HEK293 (cell line): ENCODE data around the gene CACHD1.

Experiments
- BCL11A ChIP-seq: fragments of 450-650 bp; formaldehyde crosslinking; IDR thresholded peaks from 2 replicates; pipeline ENCODE4 v1.5.1; 2016; ENCODE audit warnings: low read depth, missing biosample characterization, missing genetic modification characterization
- EGR2 ChIP-seq: fragments of 450-650 bp; formaldehyde crosslinking; IDR thresholded peaks from 2 replicates; pipeline ENCODE4 v1.5.1; 2016; ENCODE audit warnings: low read depth, missing biosample characterization, missing genetic modification characterization
- FEZF1 ChIP-seq: fragments of 450-650 bp; formaldehyde crosslinking; IDR thresholded peaks from 2 replicates; pipeline ENCODE4 v1.5.1; 2016; ENCODE audit warnings: missing biosample characterization, missing genetic modification characterization
- HIC1 ChIP-seq: fragments of 450-650 bp; formaldehyde crosslinking; IDR thresholded peaks from 2 replicates; pipeline ENCODE4 v1.5.1; 2016; ENCODE audit warnings: missing biosample characterization, missing genetic modification characterization
- MZF1 ChIP-seq: fragments of 450-650 bp; formaldehyde crosslinking; IDR thresholded peaks from 2 replicates; pipeline ENCODE4 v1.5.1; 2017; ENCODE audit warnings: missing biosample characterization, missing genetic modification characterization, borderline replicate concordance
- OSR2 ChIP-seq: fragments of 450-650 bp; formaldehyde crosslinking; IDR thresholded peaks from 2 replicates; pipeline ENCODE4 v1.5.1; 2016; ENCODE audit warnings: missing biosample characterization, missing genetic modification characterization
- PRDM10 ChIP-seq: fragments of 450-650 bp; formaldehyde crosslinking; IDR thresholded peaks from 2 replicates; pipeline ENCODE4 v1.5.1; 2016; ENCODE audit warnings: missing biosample characterization, missing genetic modification characterization
- REPIN1 ChIP-seq: fragments of 450-650 bp; formaldehyde crosslinking; IDR thresholded peaks from 2 replicates; pipeline ENCODE4 v1.5.1; 2017; ENCODE audit warnings: missing biosample characterization, missing genetic modification characterization, low read depth
- ZBTB20 ChIP-seq: fragments of 450-650 bp; formaldehyde crosslinking; IDR thresholded peaks from 2 replicates; pipeline ENCODE4 v1.5.1; 2016; ENCODE audit warnings: missing biosample characterization, missing genetic modification characterization
- ZBTB48 ChIP-seq: fragments of 450-650 bp; formaldehyde crosslinking; IDR thresholded peaks from 2 replicates; pipeline ENCODE4 v1.5.1; 2016; ENCODE audit warnings: missing biosample characterization, missing genetic modification characterization
- ZBTB6 ChIP-seq: fragments of 450-650 bp; formaldehyde crosslinking; IDR thresholded peaks from 2 replicates; pipeline ENCODE4 v1.5.1; 2017; ENCODE audit warnings: missing biosample characterization, missing genetic modification characterization
- ZFHX2 ChIP-seq: fragments of 450-650 bp; formaldehyde crosslinking; conservative IDR thresholded peaks from 2 replicates; pipeline ENCODE4 v1.5.1; 2016; ENCODE audit warnings: missing biosample characterization, missing genetic modification characterization
- ZNF112 ChIP-seq: fragments of 450-650 bp; formaldehyde crosslinking; IDR thresholded peaks from 2 replicates; pipeline ENCODE4 v1.5.0; 2017; ENCODE audit warnings: missing biosample characterization, missing genetic modification characterization
- ZNF138 ChIP-seq: fragments of 450-650 bp; formaldehyde crosslinking; IDR thresholded peaks from 2 replicates; pipeline ENCODE4 v1.5.1; 2016; ENCODE audit warnings: missing biosample characterization, missing genetic modification characterization, borderline replicate concordance
- ZNF148 ChIP-seq: fragments of 450-650 bp; formaldehyde crosslinking; IDR thresholded peaks from 2 replicates; pipeline ENCODE4 v1.5.0; 2017; ENCODE audit warnings: missing biosample characterization, missing genetic modification characterization, borderline replicate concordance
- ZNF211 ChIP-seq: fragments of 450-650 bp; formaldehyde crosslinking; IDR thresholded peaks from 2 replicates; pipeline ENCODE4 v1.5.1; 2016; ENCODE audit warnings: low read depth, missing biosample characterization, missing genetic modification characterization
- ZNF362 ChIP-seq: fragments of 450-650 bp; formaldehyde crosslinking; IDR thresholded peaks from 2 replicates; pipeline ENCODE4 v1.5.1; 2016; ENCODE audit warnings: missing biosample characterization, missing genetic modification characterization
- ZNF366 ChIP-seq: fragments of 450-650 bp; formaldehyde crosslinking; conservative IDR thresholded peaks from 2 replicates; pipeline ENCODE4 v1.5.1; 2016; ENCODE audit warnings: missing biosample characterization, missing genetic modification characterization
- ZNF449 ChIP-seq: fragments of 450-650 bp; formaldehyde crosslinking; IDR thresholded peaks from 2 replicates; pipeline ENCODE4 v1.5.1; 2017; ENCODE audit warnings: missing biosample characterization, mild to moderate bottlenecking, missing genetic modification characterization, moderate library complexity
- ZNF501 ChIP-seq: fragments of 450-650 bp; formaldehyde crosslinking; IDR thresholded peaks from 2 replicates; pipeline ENCODE4 v1.5.1; 2016; ENCODE audit warnings: missing biosample characterization, missing genetic modification characterization
- ZNF548 ChIP-seq: fragments of 450-650 bp; formaldehyde crosslinking; IDR thresholded peaks from 2 replicates; pipeline ENCODE4 v1.5.1; 2016; ENCODE audit warnings: missing biosample characterization, missing genetic modification characterization
- ZNF558 ChIP-seq: fragments of 450-650 bp; formaldehyde crosslinking; IDR thresholded peaks from 2 replicates; pipeline ENCODE4 v1.5.1; 2016; ENCODE audit warnings: missing biosample characterization, missing genetic modification characterization
- ZNF596 ChIP-seq: fragments of 450-650 bp; IDR thresholded peaks from 2 replicates; pipeline ENCODE4 v1.5.0; 2018; ENCODE audit warnings: missing biosample characterization, mild to moderate bottlenecking, missing genetic modification characterization, moderate library complexity
- ZNF664 ChIP-seq: fragments of 450-650 bp; formaldehyde crosslinking; IDR thresholded peaks from 2 replicates; pipeline ENCODE4 v1.5.1; 2016; ENCODE audit warnings: missing biosample characterization, missing genetic modification characterization
- ZNF76 ChIP-seq: fragments of 450-650 bp; formaldehyde crosslinking; IDR thresholded peaks from 2 replicates; pipeline ENCODE4; 2016; ENCODE audit warnings: low read depth, missing biosample characterization, missing genetic modification characterization, borderline replicate concordance
- ZNF837 ChIP-seq: fragments of 450-650 bp; formaldehyde crosslinking; IDR thresholded peaks from 2 replicates; pipeline ENCODE4 v1.5.1; 2016; ENCODE audit warnings: missing biosample characterization, missing genetic modification characterization
- ZNF843 ChIP-seq: fragments of 450-650 bp; formaldehyde crosslinking; IDR thresholded peaks from 2 replicates; pipeline ENCODE4 v1.5.1; 2016; ENCODE audit warnings: missing biosample characterization, missing genetic modification characterization

Gene CACHD1

GRCh38 chr1:64469977-64470664, at the start of gene CACHD1 (continued):
- no peak for TF ChIP-seq ZNF362
- TF ChIP-seq HIC1 (tag by site-specific recombination) = peak; percentile 59; the same call in 1 of the 2 replicates
- peak; percentile 45; the same call in 1 of the 2 replicates for TF ChIP-seq ZBTB6 (tag by site-specific recombination)
- TF ChIP-seq BCL11A (tag by site-specific recombination) = 0 out of 2 replicates have a peak, but pooled peaks have one; percentile 48
- peak; percentile 45; the same call in 1 of the 2 replicates for TF ChIP-seq ZNF501 (tag by site-specific recombination)
- TF ChIP-seq MZF1 (tag by site-specific recombination) = peak; percentile 28; the same call in 1 of the 2 replicates
- TF ChIP-seq ZFHX2 = 0 out of 2 replicates have a peak, but pooled peaks have one; percentile 4
- no peak for TF ChIP-seq ZNF211 (tag by site-specific recombination)
- TF ChIP-seq REPIN1 = no peak
- TF ChIP-seq ZNF366 (tag by site-specific recombination) = peak; percentile 38; the same call in 1 of the 2 replicates
- no peak for TF ChIP-seq ZNF664 (tag by site-specific recombination)
- TF ChIP-seq ZNF548 (tag by site-specific recombination) = no peak
- TF ChIP-seq ZNF558 (tag by site-specific recombination) = peak; percentile 20; the same call in 1 of the 2 replicates
- no peak for TF ChIP-seq ZNF112 (tag by site-specific recombination)
- peak; percentile 38; the same call in 1 of the 2 replicates for TF ChIP-seq FEZF1 (tag by site-specific recombination)
- TF ChIP-seq ZBTB20 (tag by site-specific recombination) = peak; percentile 66; the same call in 1 of the 2 replicates
- TF ChIP-seq ZNF596 (tag by site-specific recombination) = peak; percentile 77
- peak; percentile 6; the same call in 1 of the 2 replicates for TF ChIP-seq OSR2 (tag by site-specific recombination)
- TF ChIP-seq ZBTB48 (tag by site-specific recombination) = no peak
- no peak for TF ChIP-seq EGR2
- no peak for TF ChIP-seq ZNF148
- no peak for TF ChIP-seq ZNF138 (tag by site-specific recombination)
- no peak for TF ChIP-seq ZNF837
- no peak for TF ChIP-seq PRDM10 (tag by site-specific recombination)
- TF ChIP-seq ZNF76 (tag by site-specific recombination) = 0 out of 2 replicates have a peak, but pooled peaks have one; percentile 28
- TF ChIP-seq ZNF449 (tag by site-specific recombination) = peak; percentile 32; the same call in 1 of the 2 replicates
- TF ChIP-seq ZNF843 = peak; percentile 45; the same call in 1 of the 2 replicates
